Suprapubic skin (tissue), 4 donors: ENCODE data around the gene GPAM.

Source experiments
- POLR2A ChIP-seq, 2 donors: fragments of 450-650 bp; IDR thresholded peaks; one replicate each; pipeline ENCODE4 v1.6.1; 2017; ENCODE audit warnings: antibody characterized with exemption in 2 of 2, mild to moderate bottlenecking in 2 of 2, moderate library complexity in 2 of 2
- POLR2AphosphoS5 ChIP-seq, 3 donors: sonication (generic); formaldehyde crosslinking; IDR thresholded peaks; one replicate each; pipeline ENCODE4 v1.6.1; 2017; ENCODE audit warnings: antibody characterized with exemption in 3 of 3
- TF ChIP-seq, protein P1 (sequence below), 2 donors: fragments of 200-600 bp in 1 of 2; fragments of 450-650 bp in 1 of 2; sonication (generic) in 1 of 2; IDR thresholded peaks; one replicate each; pipeline ENCODE4 v1.5.1; 2016 to 2019; ENCODE audit warnings: antibody characterized with exemption in 2 of 2, mild to moderate bottlenecking in 1 of 2, moderate library complexity in 1 of 2

DNA sequence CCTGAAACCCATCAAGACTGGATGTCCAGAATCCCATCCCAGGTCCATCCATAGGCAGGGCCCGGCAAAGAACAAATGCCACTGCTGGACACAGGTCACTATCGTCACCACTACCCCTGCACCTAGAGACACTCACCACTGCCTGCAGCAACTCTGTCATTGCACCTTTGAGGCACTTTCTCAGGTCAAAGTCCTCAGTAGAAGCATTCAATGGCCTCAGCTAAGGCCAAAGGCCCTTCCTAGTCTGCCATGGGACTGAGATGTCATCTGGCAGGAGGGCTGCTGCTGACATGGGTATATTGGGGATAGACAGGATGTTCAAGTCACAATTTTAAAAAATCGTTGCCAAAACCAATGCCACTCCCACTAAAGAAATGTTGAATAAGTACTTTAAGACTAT is 58.7 kb downstream of the GPAM start:
- TF ChIP-seq, protein P1, sequence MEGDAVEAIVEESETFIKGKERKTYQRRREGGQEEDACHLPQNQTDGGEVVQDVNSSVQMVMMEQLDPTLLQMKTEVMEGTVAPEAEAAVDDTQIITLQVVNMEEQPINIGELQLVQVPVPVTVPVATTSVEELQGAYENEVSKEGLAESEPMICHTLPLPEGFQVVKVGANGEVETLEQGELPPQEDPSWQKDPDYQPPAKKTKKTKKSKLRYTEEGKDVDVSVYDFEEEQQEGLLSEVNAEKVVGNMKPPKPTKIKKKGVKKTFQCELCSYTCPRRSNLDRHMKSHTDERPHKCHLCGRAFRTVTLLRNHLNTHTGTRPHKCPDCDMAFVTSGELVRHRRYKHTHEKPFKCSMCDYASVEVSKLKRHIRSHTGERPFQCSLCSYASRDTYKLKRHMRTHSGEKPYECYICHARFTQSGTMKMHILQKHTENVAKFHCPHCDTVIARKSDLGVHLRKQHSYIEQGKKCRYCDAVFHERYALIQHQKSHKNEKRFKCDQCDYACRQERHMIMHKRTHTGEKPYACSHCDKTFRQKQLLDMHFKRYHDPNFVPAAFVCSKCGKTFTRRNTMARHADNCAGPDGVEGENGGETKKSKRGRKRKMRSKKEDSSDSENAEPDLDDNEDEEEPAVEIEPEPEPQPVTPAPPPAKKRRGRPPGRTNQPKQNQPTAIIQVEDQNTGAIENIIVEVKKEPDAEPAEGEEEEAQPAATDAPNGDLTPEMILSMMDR (IDR thresholded peaks at IDR 0.05): no peak
- TF ChIP-seq POLR2AphosphoS5 (IDR thresholded peaks at IDR 0.05) (no peak), POLR2A (IDR thresholded peaks at IDR 0.05) (no peak)
